Measurements from ENCODE around the gene SLC46A2.

SLC46A2 gene

GRCh38 chr9:112900488-112900887, 9.8 kb upstream of the SLC46A2 start:
- DNase-seq (ENCODE audit: insufficient read length, low spot score) = no peak
- no peak for FAIRE-seq
- no peak for TF ChIP-seq POLR2A (IDR thresholded peaks at IDR 0.05; ENCODE audit: low read depth, low read length)

DNA sequence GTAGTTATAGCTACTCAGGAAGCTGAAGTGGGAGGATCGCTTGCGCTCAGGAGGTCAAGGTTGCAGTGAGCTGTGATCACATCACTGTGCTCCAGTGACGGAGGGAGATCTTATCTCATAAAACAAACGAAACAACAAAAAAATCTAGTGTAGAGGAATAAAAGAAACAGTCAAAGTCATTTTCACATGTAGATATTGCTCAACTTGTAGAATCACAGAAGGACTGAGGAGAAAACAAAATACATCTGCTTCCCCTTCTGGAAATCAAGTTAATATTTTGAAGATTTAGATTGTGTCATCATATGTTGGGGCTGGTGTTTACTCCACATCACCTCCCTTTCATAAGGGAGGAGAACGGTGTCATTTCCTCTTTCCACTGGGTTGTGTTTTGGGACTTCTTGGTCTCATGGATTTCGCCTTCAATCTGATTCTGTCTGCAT, 8.2 kb upstream of the SLC46A2 start:
- no peak for TF ChIP-seq POLR2A (IDR thresholded peaks at IDR 0.05; ENCODE audit: low read depth, low read length)
- FAIRE-seq (no peak), DNase-seq (ENCODE audit: insufficient read length, low spot score) (no peak)

- TF ChIP-seq POLR2A (IDR thresholded peaks at IDR 0.05; ENCODE audit: low read depth, low read length) = no peak
- FAIRE-seq (no peak), DNase-seq (ENCODE audit: insufficient read length, low spot score) (no peak)
These were observed 5.5 kb upstream of the SLC46A2 start for GRCh38 chr9:112896131-112896530.

GRCh38 chr9:112894699-112895098, 4.0 kb upstream of the SLC46A2 start:
- DNase-seq (ENCODE audit: insufficient read length, low spot score) (no peak), FAIRE-seq (no peak)
- TF ChIP-seq POLR2A (IDR thresholded peaks at IDR 0.05; ENCODE audit: low read depth, low read length) = no peak

GRCh38 chr9:112894041-112894440, 3.4 kb upstream of the SLC46A2 start:
- DNase-seq (ENCODE audit: insufficient read length, low spot score) = peak; percentile 42
- no peak for TF ChIP-seq POLR2A (IDR thresholded peaks at IDR 0.05; ENCODE audit: low read depth, low read length)
- peak; percentile 43 for FAIRE-seq

DNA sequence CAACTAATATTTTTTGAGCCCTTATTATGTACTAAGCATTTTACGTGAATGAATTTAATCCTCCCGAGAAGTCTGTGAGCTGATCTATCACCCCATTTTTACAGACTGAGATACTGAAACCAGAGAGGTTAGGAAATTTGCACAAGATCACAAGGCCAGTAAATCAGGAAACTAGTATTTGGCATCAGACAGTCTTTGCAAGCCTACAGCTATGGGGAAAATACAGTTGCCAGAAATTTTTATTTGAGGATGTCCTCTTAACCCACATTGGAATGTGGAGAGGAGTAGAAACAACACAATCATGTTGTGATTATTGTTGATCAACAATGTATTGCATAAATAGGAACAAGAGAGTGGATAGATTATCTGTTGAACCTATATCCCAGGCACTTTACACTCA, 2.3 kb upstream of the SLC46A2 start:
- TF ChIP-seq POLR2A (IDR thresholded peaks at IDR 0.05; ENCODE audit: low read depth, low read length) = no peak
- FAIRE-seq (no peak), DNase-seq (ENCODE audit: insufficient read length, low spot score) (no peak)

DNA sequence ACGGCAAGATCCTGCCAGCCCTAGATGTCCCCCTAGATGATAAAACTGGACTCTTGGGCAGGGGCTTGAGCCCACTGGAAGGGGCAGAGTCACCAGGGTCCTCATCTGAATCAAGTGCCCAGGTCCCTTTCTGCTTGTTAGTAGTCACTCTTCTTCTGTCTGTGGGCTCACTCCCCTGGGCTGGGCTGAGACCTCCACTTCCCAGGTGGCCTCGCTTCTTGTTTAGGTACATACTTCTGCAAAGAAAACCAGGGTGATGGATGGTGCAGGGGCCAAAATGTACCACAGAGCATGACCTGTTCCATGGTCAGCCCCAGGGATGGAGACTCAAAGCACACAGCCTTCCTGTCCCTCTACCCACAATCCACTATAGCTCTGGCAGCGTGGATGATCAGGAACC, 845 bp upstream of the SLC46A2 start:
- FAIRE-seq (no peak), DNase-seq (ENCODE audit: insufficient read length, low spot score) (no peak)
- TF ChIP-seq POLR2A (IDR thresholded peaks at IDR 0.05; ENCODE audit: low read depth, low read length) = no peak

DNA sequence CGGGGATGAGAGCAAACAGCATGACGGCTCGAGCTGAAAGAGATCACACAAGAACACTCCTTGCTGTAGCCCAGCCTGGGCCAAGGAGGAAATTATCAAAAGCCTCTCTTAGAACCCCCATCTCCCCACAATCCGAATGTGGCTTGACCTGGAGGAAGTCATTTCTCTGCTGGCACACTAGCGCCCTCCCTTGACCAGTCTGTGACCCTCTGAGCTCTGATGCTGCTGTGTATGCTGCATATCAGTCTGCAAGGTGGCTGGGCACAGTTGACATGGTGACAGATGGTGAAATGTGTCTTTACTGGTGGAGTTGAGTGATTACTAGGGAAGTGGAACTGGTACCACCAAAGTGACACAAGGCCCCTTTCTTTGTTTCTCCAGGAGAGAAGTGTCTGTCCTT, 3.3 kb downstream of the SLC46A2 start:
- TF ChIP-seq POLR2A (IDR thresholded peaks at IDR 0.05; ENCODE audit: low read depth, low read length) = no peak
- FAIRE-seq (peak; percentile 30), DNase-seq (ENCODE audit: insufficient read length, low spot score) (peak; percentile 38)

DNA sequence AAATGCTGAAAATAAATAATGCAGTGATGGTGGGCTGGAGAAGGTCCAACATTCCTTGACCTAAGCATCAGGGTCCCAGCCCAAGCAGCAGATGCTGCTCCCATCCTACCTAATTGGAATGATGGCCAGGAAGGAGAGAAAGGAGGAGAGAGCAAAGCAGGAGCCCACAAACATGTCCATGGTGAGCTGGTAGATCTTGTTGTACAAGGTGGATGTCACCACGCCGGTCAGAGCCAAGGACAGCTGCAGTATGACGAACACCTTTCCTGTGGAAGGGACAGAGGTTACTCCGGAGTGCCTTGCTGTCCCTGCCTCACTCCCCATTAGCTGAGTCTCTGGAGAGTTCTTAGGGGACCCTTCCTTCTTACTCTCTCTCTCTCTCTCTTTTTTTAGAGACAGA, 4.3 kb downstream of the SLC46A2 start:
- no peak for FAIRE-seq
- TF ChIP-seq POLR2A (IDR thresholded peaks at IDR 0.05; ENCODE audit: low read depth, low read length) = no peak
- DNase-seq (ENCODE audit: insufficient read length, low spot score) = no peak

GRCh38 chr9:112885324-112885723, 5.4 kb downstream of the SLC46A2 start:
- DNase-seq (ENCODE audit: insufficient read length, low spot score) = no peak
- FAIRE-seq = no peak
- TF ChIP-seq POLR2A (IDR thresholded peaks at IDR 0.05; ENCODE audit: low read depth, low read length) = no peak

- TF ChIP-seq POLR2A (IDR thresholded peaks at IDR 0.05; ENCODE audit: low read depth, low read length) = no peak
- DNase-seq (ENCODE audit: insufficient read length, low spot score) = no peak
- peak; percentile 41 for FAIRE-seq
These were observed 6.0 kb downstream of the SLC46A2 start for GRCh38 chr9:112884721-112885120.

GRCh38 chr9:112884101-112884500, 6.6 kb downstream of the SLC46A2 start:
- FAIRE-seq = peak; percentile 91
- peak; percentile 82 for DNase-seq (ENCODE audit: insufficient read length, low spot score)
- no peak for TF ChIP-seq POLR2A (IDR thresholded peaks at IDR 0.05; ENCODE audit: low read depth, low read length)

GRCh38 chr9:112881331-112881730, 9.3 kb downstream of the SLC46A2 start:
- no peak for TF ChIP-seq POLR2A (IDR thresholded peaks at IDR 0.05; ENCODE audit: low read depth, low read length)
- DNase-seq (ENCODE audit: insufficient read length, low spot score) (peak; percentile 77), FAIRE-seq (peak; percentile 94)

GRCh38 chr9:112880650-112881049, 10.0 kb downstream of the SLC46A2 start:
- no peak for DNase-seq (ENCODE audit: insufficient read length, low spot score)
- no peak for FAIRE-seq
- no peak for TF ChIP-seq POLR2A (IDR thresholded peaks at IDR 0.05; ENCODE audit: low read depth, low read length)

DNA sequence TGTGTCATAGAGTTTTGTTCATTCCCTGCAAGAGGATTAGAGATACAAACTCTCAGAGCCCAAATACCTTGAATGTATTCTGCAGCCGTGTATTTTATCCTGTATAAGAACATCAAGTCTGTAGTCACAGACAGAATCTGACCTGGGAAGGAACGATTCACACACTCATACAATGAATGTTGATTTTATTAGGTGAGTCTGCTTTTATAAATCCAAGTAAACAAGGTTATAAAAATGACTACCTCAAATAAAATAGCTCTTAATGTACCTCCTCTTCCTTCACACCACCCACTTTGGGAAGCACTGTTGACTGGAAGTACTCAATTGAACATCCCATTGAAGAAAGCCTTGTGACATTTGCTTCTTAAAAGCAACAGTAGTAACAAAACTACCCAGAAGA, 11.9 kb downstream of the SLC46A2 start:
- TF ChIP-seq POLR2A (IDR thresholded peaks at IDR 0.05; ENCODE audit: low read depth, low read length) = no peak
- FAIRE-seq (no peak), DNase-seq (ENCODE audit: insufficient read length, low spot score) (no peak)

DNA sequence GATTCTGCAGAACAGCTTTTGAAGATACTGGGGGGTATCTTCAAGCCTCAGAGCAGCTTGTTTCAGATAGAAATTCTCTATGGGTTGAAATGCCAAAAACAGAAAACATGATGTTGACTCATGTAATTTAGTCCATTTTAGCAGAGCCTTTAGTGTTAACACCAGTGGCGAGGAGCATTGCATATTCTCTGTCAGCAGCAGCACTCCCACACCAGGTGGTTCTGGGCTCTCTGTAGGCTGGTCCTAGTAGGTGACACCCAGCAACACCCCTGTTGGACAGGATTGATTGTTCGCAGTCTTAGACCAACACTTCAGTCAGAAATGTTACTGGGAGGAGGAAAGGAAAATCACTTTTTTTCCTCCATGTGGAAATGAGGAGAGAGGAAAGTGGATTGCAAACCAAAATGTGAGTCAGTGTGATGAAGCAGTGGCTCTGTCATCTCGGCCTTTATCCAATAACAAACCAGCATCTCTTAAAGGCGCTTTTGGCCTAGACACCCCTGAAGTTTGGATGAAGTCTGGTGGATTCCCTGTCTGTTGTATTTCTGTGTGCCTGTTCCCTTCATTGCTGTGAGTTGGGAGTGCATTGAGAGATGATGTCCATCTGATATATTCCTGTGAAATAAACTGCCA, 16.8 kb downstream of the SLC46A2 start:
- DNase-seq (ENCODE audit: insufficient read length, low spot score) (no peak), FAIRE-seq (peak; percentile 91)
- TF ChIP-seq POLR2A (IDR thresholded peaks at IDR 0.05; ENCODE audit: low read depth, low read length) = no peak
